Heart right ventricle (tissue), 16 donors: Measurements from ENCODE around the gene KCNE3. TPM values are rescaled to one million over a fixed set of nuclear protein-coding genes. Genes with fewer than 3 reads are reported as not detected.

ENCODE experiments used
- ATAC-seq, 8 donors: fragments of 200-7000 bp; cut with Tn5 transposase; one replicate each; pipeline ENCODE4 v1.9.1; 2020; ENCODE audit warnings: mild to moderate bottlenecking in 8 of 8, moderate library complexity in 8 of 8, moderate number of reproducible peaks in 1 of 8
- DNase-seq, 2 donors: peaks; one replicate each; pipeline ENCODE4 v3.0.0-alpha.2; 2020
- H3K27ac ChIP-seq, 10 donors: fragments of 200-600 bp; sonication (generic) in 2 of 10; one replicate each; pipeline versions ENCODE4 v1.5.0 to v1.8.0; 2020 to 2022; ENCODE audit warnings: mild to moderate bottlenecking in 3 of 10
- H3K27me3 ChIP-seq, 7 donors: fragments of 200-600 bp; one replicate each; pipeline ENCODE4 v1.8.0; 2021 to 2022; ENCODE audit warnings: mild to moderate bottlenecking in 2 of 7
- H3K36me3 ChIP-seq, 9 donors: fragments of 200-600 bp; sonication (generic) in 1 of 9; one replicate each; pipeline versions ENCODE4 v1.5.0 to v1.8.0; 2020 to 2022; ENCODE audit warnings: mild to moderate bottlenecking in 2 of 9
- H3K4me1 ChIP-seq, 9 donors: fragments of 200-600 bp; sonication (generic) in 1 of 9; one replicate each; pipeline versions ENCODE4 v1.5.0 to v1.8.0; 2020 to 2022; ENCODE audit warnings: mild to moderate bottlenecking in 4 of 9
- H3K4me3 ChIP-seq, 10 donors: fragments of 200-600 bp; sonication (generic) in 2 of 10; one replicate each; pipeline versions ENCODE4 v1.5.0 to v1.8.0; 2020 to 2022; ENCODE audit warnings: mild to moderate bottlenecking in 7 of 10, moderate library complexity in 2 of 10
- H3K9me3 ChIP-seq, 11 donors: fragments of 200-600 bp in 10 of 11; sonication (generic) in 2 of 11; one replicate each; pipeline versions ENCODE4 v1.5.0 to v1.8.0; 2013 to 2022; ENCODE audit warnings: mild to moderate bottlenecking in 2 of 11, control low read depth in 1 of 11, moderate library complexity in 1 of 11
- WGBS, 2 donors: extraction: QIAGEN DNeasy Blood & Tissue Kit; methylation state at CpG; one replicate each; pipeline ENCODE4 v1.1.7; 2013; ENCODE audit warnings: inconsistent platforms in 1 of 2; 5-methylcytosine and 5-hydroxymethylcytosine counted together
- intact Hi-C, 10 donors: fragments of 100-400 bp; cut with DNase I; formaldehyde crosslinking; loops; one replicate each; pipeline versions ENCODE4 v1.11.1 to v1.14.2; 2022
- polyA plus RNA-seq, 2 donors: library from polyadenylated mRNA; stranded (reverse); fragments of 200-250 nt; gene quantifications; one replicate each; pipeline ENCODE4 v1.2.3, GENCODE V29; 2013
- total RNA-seq, 10 donors: library from RNA; stranded (reverse); fragmentation: NEBNext Ultra II Directional in 3 of 10; extraction: Animal tissue kit (Norgen Biotek cat#: 25700) in 3 of 10; gene quantifications; one replicate each; pipeline versions ENCODE4 v1.2.1 to v1.2.4, GENCODE V29; 2021 to 2023
- TF ChIP-seq, protein P1 (sequence below), 9 donors: fragments of 200-600 bp; sonication (generic) in 2 of 9; IDR thresholded peaks; one replicate each; pipeline versions ENCODE4 v1.5.0 to v1.8.0; 2021 to 2022; ENCODE audit warnings: antibody characterized with exemption in 9 of 9, mild to moderate bottlenecking in 5 of 9, moderate library complexity in 1 of 9
- donor health status: Arrhythmogenic right ventricular cardiomyopathy.
- donor health status: ischemic (EF 13 %, LVEDD 7.1; RV severe dilation, severe dysfunction).
- donor health status: healthy with polysubstance abuse.
- donor health status: DM: no; HTN: yes; CAD: no.
- donor health status: DM: no; HTN: no; CAD: no.
- donor health status: ischemic (EF 25% LVEDD 6.9; RV normal size, moderate dysfunction).
- donor health status: ischemic (EF 25% LVEDD 5.7; RV mildly dilated, moderate dysfunction).
- donor health status: healthy.
- donor health status: DM: yes; HTN: yes; CAD: no.
- donor health status: Ischemic cardiomyopathy.
- donor health status: ischemic (EF 35%, LVEDD 5.7; RV mildly dilated, moderate dysfunction).
- donor health status: nonischemic (EF 11% LVEDD 7.7; RV severe dilation, severe dysfunction).
- donor health status: DM: yes; HTN: yes; CAD: no.
- donor health status: PGD.
- donor health status: ischemic (EF 29% LVEDD 5.4; RV normal size, mild dysfunction).
- donor health status: nonischemic (EF 23%, LVEDD 6.1; RV moderate dilation, normal function).

Gene KCNE3
- total and polyA plus RNA-seq, 12 donors, result 1.2 to 7.1 (median 2.6) TPM

DNA sequence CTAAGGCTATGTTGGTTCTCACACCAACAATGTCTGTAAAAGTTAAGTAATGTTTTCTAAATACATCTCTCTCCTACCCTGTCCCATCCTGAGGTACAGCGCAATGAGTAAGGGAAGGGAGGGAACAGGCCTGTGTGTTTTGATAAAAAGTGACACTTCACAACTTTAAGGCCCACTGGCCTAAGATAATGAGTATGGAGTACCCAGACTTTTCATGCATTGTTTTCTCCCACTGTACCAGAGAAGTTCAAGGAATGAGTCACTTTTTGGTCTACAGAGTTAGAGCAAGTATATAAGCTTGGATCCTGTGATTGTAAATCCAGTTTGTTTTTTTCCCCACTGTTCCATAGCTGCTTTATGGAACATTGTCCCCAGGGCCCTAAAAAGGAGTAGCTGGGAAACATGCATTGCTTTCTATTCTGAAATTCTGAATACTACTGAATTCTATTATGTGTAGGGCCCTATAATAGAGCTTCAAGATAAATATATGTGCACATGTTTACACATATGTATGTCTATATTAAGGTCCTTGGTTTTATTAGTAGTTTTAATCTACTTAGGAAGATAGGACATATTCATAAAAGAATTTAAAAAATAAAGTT is 29.8 kb downstream of the KCNE3 start:
- WGBS, 2 donors, result 91 to 93% methylated on average over 1 of the region's 1 CpG
- DNase-seq (no peak), ATAC-seq (no peak)
- TF ChIP-seq, protein P1, sequence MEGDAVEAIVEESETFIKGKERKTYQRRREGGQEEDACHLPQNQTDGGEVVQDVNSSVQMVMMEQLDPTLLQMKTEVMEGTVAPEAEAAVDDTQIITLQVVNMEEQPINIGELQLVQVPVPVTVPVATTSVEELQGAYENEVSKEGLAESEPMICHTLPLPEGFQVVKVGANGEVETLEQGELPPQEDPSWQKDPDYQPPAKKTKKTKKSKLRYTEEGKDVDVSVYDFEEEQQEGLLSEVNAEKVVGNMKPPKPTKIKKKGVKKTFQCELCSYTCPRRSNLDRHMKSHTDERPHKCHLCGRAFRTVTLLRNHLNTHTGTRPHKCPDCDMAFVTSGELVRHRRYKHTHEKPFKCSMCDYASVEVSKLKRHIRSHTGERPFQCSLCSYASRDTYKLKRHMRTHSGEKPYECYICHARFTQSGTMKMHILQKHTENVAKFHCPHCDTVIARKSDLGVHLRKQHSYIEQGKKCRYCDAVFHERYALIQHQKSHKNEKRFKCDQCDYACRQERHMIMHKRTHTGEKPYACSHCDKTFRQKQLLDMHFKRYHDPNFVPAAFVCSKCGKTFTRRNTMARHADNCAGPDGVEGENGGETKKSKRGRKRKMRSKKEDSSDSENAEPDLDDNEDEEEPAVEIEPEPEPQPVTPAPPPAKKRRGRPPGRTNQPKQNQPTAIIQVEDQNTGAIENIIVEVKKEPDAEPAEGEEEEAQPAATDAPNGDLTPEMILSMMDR (IDR thresholded peaks at IDR 0.05), result no peak
- H3K27ac ChIP-seq, result no peak overlapping the region
- peaks cover 0 to 3% (median 0%) of the 10 kb centered on the region in 11 donors for H3K9me3 ChIP-seq
- no peak overlapping the region for H3K4me3 ChIP-seq
- H3K4me1 ChIP-seq, result no peaks in the 10 kb centered on the region
- no peaks in the 10 kb centered on the region for H3K27me3 ChIP-seq
- intact Hi-C loops, result no loop called here
- no peaks in the 10 kb centered on the region for H3K36me3 ChIP-seq

DNA sequence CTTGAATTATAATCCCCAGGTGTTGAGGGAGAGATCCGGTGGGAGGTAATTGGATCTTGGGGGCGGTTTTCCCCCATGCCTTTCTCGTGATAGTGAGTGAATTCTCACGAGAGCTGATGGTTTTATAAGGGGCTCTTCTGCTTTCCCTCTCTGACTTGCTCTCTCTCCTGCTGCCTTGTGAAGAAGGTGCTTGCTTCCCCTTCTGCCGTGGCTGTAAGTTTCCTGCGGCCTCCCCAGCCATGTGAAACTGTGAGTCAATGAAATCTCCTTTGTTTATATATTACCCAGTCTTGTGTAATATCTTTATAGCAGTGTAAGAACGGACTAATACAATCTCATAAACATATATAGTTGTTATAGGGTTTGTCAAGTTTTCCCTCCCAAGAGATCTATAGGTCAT is 32.8 kb downstream of the KCNE3 start:
- WGBS, 2 donors, result 54 to 61% methylated on average over 7 of the region's 7 CpGs
- intact Hi-C loops, result no loop called here
- ATAC-seq, result no peak

DNA sequence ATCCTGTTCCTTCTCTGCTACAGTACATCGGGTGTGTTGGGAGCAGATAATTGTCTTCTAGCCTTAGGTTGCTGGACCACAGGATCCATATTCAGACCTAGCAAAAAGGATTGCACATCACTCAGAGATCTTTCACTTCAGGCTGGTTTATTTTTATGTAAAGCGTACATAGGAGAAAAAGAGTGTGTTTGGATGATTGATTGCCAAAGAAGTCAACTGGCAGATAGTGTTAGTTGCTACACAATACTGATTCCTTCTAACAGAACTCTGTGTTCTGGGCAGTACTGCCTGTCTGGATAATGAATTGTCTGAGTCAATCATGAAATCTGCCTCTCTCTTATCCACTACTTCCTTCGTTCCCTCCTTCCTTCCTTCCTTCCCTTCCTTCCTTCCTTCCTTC is 38.1 kb downstream of the KCNE3 start:
- H3K36me3 ChIP-seq, result no peaks in the 10 kb centered on the region
- no peak overlapping the region for H3K27ac ChIP-seq
- TF ChIP-seq, protein P1 (IDR thresholded peaks at IDR 0.05), result no peak
- DNase-seq (no peak), ATAC-seq (no peak)
- no peaks in the 10 kb centered on the region for H3K27me3 ChIP-seq
- H3K4me3 ChIP-seq, result no peak overlapping the region
- WGBS, 2 donors, result 79 to 81% methylated on average over 3 of the region's 3 CpGs
- intact Hi-C loops, result no loop called here
- peaks cover 0 to 25% (median 6%) of the 10 kb centered on the region in 11 donors for H3K9me3 ChIP-seq
- H3K4me1 ChIP-seq, result no peaks in the 10 kb centered on the region

More for the DNA sequence above, 32.8 kb downstream of the KCNE3 start:
- H3K9me3 ChIP-seq, result no peaks in the 10 kb centered on the region
- TF ChIP-seq, protein P1 (IDR thresholded peaks at IDR 0.05), result no peak
- DNase-seq, result no peak
- H3K4me1 ChIP-seq, result no peaks in the 10 kb centered on the region
- H3K36me3 ChIP-seq, result no peaks in the 10 kb centered on the region
- H3K27me3 ChIP-seq, result no peaks in the 10 kb centered on the region
- no peak overlapping the region for H3K4me3 ChIP-seq
- no peak overlapping the region for H3K27ac ChIP-seq

DNA sequence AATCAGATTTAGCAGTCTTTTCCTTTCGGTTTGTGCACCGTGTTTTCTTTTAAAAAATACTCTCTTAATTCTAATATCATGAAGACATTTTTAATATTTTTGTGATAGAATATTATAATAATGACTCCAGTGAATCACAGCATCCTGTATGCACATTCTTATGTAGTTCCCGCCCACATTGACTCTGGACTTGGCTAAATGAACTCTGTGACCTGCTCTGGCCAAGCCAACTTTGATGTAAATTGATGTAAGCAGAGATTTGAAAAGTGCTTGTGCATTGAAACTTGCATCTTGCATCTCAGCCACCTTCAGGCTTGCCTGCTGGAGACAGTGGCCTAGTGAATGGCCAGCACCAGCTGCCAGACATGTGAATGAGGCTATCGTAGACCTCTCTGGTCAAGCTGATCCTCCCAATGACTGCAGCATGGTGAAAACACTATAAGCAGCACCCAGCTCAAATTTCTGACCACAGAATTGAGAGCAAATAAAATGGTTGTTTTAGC is 39.9 kb downstream of the KCNE3 start:
- intact Hi-C loops, result no loop called here
- peaks cover 0 to 25% (median 6%) of the 10 kb centered on the region in 11 donors for H3K9me3 ChIP-seq
- WGBS, 2 donors, result 88 to 95% methylated on average over 4 of the region's 4 CpGs
- no peaks in the 10 kb centered on the region for H3K27me3 ChIP-seq
- DNase-seq, result no peak
- ATAC-seq, result no peak
- no peak overlapping the region for H3K4me3 ChIP-seq
- no peak overlapping the region for H3K27ac ChIP-seq
- H3K4me1 ChIP-seq, result no peaks in the 10 kb centered on the region
- H3K36me3 ChIP-seq, result no peaks in the 10 kb centered on the region
- TF ChIP-seq, protein P1 (IDR thresholded peaks at IDR 0.05), result no peak
